ENCODE data around the gene SOHLH2.

The SOHLH2 gene

DNA sequence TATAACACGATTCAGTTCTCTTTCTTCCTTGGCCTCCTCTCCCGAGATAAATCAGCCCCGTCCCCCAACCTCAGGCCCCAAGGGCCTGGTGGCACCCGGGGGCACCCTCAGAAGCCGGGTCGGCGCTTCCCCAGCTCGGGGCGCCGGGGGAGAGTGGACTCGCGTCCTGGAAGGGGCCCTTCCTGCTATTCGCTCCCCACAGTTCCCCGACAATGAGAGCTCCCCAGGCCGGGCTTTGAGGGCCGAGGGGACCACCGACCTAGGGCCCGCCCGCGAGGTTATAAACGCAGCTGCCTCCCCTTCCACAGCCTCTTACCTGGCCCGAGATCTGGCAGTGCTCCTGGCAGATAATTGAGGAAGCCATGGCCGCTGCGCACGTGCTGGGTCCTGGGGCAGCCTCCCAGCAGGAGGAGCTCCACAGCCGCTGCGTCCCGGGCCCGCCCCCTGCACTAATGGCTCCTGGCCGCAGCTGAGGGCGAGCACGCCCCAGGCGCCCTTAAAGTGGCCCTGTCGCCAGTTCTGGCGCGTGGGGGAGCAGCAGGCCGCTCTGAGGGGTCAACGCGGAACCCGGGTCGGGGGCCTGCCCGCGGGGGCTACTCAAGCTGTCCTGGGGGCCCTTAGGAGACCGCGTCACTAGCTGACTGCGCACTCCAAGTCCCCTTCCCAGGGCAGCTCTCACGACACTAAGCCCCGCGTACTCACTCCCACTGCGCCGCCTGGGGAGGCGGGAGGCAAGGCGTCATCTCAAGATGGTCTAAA, at the start of gene SOHLH2:
Gene SOHLH2, minus strand, starts transcription at position 394 of the 759 bp plus-strand sequence. Its CDS starts 30 bp downstream, at position 364.
- no peak for DNase-seq (ENCODE audit: low read depth, low spot score)

DNA sequence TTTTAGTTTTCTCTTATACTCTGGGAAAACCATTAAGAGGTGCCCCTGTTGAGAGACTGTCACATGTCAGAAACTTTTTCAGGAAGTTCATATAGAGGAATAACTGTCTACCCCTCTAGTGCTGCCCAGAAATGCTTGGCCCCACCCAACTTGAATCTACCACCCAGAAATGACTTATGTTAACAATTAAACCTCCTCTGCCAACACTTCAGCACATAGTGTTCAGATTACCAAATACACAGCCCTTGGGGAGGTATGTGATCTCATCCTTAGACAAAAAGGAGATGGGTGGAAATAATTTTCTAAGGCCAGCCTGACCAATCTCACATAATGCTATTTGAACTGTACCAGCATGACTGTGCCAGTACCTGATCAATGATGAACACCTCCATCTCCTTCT, 47.6 kb upstream of the SOHLH2 start:
- no peak for DNase-seq (ENCODE audit: low read depth, low spot score)

- DNase-seq (ENCODE audit: low read depth, low spot score), result no peak
Observed at GRCh38 chr13:36261011-36261410, 46.7 kb upstream of the SOHLH2 start.

GRCh38 chr13:36259361-36260137, 45.2 kb upstream of the SOHLH2 start:
- no peak for DNase-seq (ENCODE audit: low read depth, low spot score)

DNA sequence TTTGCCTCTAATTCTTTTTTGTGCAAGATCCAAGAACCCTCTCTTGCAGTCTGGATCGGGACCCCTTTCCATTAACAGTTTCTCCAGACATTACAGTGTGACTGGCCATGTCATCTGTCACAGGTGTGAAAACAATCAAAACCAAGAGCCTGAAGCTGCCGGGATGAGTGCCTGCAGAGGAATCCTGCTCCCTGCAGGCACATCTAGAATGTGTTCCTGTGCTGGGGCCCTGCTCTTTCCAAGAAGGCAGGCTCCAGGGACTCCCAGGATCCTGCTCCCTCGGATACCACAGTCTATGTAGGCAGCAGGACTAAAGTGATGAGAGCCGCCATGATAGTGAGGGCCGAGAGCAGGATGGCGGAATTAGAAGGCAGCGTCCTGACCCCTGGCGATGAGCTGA, 44.5 kb upstream of the SOHLH2 start:
- DNase-seq (ENCODE audit: low read depth, low spot score), result no peak

DNA sequence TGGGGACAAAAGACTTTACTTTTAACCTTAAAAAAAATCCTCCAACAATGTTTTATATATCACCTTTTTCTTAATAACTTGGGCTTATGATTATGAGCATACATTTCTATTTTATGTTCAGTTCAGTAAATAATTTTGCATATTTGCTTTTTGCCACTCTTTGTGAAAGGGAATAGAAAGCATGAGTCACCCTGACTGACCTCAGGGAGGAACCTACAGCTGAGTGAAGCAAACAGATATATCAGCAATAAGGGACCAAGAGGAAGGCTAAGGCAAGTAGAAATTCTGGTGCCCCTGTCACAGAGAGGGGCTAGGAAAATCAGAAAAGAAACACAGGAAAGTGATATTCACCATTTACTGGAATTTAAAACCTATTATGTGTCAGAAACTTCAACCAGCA, 37.2 kb upstream of the SOHLH2 start:
- DNase-seq (ENCODE audit: low read depth, low spot score), result no peak

- no peak for DNase-seq (ENCODE audit: low read depth, low spot score)
Observed at GRCh38 chr13:36251017-36251416, 36.7 kb upstream of the SOHLH2 start.

DNA sequence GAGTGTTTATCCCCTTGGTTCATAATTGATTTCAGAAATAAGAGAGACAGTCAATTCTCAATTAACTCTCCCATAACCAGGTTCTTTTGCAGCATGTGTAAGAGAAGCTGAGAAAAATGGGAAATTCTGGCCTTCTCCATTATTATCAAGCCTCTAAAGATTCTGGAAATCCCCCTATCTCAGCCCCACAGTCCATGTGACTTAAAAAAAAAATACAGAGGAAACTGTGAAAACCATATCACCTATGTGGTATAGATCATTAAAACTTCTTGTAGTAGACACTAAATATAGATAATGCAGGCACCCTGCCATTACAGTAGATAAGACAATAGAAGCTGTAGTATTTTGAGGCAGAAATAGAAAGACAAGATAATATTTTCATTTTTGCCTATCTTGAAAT, 34.3 kb upstream of the SOHLH2 start:
- DNase-seq (ENCODE audit: low read depth, low spot score), result no peak

- no peak for DNase-seq (ENCODE audit: low read depth, low spot score)
Observed at GRCh38 chr13:36244990-36245389, 30.6 kb upstream of the SOHLH2 start.

GRCh38 chr13:36244073-36244472, 29.7 kb upstream of the SOHLH2 start:
- DNase-seq (ENCODE audit: low read depth, low spot score), result no peak

DNA sequence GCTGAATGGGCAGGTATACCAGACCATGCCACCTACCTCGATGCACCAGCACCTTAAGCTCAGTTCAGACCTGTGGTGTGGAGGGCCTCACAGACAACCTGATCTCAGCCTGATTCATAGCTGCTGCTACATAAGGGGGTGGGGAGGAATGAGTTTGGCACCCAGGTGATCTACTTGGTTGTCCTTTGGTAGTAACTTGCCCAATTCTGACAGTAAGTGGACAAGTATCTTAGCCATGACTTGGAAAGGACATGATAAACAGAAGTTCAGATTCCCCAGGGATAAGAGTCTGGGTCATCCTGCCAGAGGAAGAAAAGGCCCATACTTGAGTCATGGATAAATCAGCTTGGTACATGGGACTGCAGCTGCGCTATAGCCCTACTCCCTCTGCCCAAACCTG, 28.4 kb upstream of the SOHLH2 start:
- no peak for DNase-seq (ENCODE audit: low read depth, low spot score)

DNA sequence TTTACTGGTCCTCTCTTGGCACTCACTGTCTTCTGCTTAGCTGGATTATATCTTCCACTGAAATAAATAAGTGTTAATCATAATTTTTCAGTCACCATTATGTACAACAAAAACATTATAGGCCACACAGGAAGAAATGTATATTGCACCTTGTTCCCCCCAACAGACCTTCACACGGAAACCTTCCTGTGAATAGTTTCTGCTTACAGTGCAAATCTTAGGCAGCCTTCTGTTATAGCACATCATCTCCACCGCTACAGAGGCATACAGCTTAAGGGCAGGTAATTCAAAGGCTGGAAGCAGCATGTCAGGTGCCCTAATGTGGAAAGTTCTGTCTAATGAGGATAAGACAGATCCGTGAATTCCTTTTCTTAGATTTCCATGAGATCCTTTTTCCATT, 16.9 kb upstream of the SOHLH2 start:
- DNase-seq (ENCODE audit: low read depth, low spot score), result no peak

DNA sequence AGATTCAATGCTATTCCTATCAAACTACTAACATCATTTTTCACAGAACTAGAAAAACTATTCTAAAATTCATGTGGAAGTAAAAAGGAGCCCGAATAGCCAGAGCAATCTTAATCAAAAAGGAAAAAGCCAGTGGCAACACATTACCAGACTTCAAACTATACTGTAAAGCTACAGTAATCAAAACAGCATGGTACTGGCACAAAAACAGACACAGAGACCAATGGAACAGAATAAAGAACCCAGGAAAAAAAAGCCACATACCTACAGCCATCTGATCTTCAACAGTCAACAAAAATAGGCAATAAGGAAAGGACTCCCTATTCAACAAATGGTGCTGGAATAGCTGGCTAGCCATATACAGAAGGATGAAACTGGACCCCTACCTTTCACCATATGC, 10.4 kb upstream of the SOHLH2 start:
- DNase-seq (ENCODE audit: low read depth, low spot score), result no peak

DNA sequence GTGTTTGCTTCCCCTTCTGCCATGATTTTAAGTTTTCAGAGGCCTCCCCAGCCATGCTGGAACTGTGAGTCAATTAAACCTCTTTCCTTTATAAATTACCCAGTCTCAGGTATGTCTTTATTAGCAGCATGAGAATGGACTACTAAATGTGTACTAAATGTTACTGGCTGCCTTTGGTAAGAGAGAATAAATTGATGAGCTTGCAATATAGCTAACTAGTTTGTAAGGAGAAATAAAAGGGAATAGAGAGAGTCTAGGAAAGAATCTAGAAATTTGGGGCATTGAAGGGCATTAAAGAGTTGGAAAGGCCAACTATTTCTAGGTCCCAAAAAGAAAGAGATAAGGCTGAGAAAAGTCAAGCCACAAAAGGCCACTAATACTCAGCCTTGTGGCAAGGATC, 5.5 kb upstream of the SOHLH2 start:
- no peak for DNase-seq (ENCODE audit: low read depth, low spot score)

DNA sequence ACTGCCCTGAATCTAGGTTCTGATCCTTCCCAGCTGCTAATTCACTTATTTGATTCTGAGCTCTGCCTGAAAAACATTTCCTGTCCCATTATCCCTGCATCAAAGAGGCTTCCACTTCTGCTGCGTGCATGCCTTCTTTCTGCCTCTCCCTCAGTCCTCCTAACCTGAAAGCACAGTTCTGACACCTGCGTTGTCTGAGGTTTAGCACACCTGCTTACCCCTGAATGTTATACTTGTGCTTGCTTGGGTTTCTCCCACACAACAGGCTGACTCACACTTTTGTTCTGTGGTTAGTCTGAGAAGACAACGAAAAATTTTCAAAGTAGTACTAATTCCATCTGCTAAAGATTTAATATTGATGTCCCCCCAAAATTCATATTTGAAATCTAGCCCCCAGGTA, 3.1 kb upstream of the SOHLH2 start:
- DNase-seq (ENCODE audit: low read depth, low spot score), result no peak

GRCh38 chr13:36212789-36213188, 1.6 kb downstream of the SOHLH2 start:
- no peak for DNase-seq (ENCODE audit: low read depth, low spot score)

GRCh38 chr13:36211567-36211966, 2.8 kb downstream of the SOHLH2 start:
- DNase-seq (ENCODE audit: low read depth, low spot score), result no peak

- no peak for DNase-seq (ENCODE audit: low read depth, low spot score)
Observed at GRCh38 chr13:36210738-36211137, 3.6 kb downstream of the SOHLH2 start.

DNA sequence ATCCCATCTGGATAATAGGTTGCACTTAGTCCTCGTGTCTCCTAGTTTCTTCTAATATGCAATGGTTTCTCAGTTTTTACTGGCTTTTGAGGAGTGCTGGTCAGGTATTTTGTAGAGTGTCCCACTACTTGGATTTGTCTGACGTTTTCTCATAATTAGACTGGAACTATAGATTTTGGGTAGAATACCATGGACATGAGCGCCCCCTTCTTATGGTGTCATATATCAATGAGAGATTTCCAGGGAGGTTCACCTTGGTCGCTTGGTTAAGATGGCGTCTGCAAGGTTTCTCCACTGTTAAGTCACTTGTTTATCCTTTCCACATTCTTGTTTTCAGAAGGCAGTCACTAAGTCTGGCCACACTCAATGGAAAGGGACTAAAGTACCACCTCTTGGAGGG, 6.7 kb downstream of the SOHLH2 start:
- DNase-seq (ENCODE audit: low read depth, low spot score), result no peak

DNA sequence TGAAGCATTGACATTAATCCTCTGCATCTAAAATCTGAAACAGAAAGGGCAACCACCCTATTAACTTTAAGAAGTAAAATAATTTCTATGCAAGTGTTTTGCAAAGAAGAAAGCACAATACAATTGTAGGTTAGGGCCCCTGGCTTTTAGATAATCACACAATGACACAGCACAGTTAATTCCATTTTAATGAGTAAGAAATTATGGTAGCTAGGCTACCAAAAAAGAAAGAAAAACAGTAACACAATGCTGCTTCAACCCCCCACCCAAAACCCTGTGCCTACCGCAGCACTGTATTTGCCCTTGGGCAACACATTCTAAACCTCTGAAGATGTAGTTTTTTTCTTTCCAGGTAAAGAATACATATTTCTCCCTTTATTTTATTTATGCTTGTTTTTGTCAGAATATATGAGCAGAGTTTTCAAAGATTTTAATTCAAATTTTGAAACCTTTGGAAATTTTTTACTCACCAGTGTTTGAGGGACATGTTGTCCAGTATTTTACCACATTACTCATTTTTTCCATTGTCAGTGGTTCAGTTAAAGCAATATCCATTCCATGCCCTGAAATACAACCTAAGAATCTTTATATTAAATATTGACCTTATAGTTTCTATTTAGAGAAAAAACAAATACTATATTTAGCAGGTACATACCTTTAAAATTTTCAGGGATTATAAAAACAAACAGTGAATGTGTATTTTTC, 21.1 kb downstream of the SOHLH2 start:
- DNase-seq (ENCODE audit: low read depth, low spot score), result no peak

DNA sequence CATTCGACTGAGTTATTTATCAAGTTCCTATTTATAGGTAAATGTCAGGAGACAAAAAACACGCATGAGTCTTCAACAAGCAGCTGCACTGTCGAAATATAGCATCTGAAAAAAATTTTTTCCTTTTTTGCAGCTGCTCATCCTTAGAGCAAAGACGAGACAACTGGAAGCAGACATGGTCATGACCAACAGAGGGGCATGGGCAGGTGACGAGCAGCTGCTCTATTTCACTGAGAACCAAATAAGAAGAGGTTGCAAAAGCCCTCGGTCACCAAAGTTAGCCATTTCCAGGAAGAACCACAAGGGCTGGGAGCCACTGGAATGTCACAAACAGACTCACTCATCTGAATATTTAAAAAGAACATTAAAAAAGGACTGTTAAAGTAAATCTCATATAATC, 22.2 kb downstream of the SOHLH2 start:
- no peak for DNase-seq (ENCODE audit: low read depth, low spot score)

GRCh38 chr13:36190771-36191170, 23.6 kb downstream of the SOHLH2 start:
- DNase-seq (ENCODE audit: low read depth, low spot score), result no peak

GRCh38 chr13:36188441-36188840, 25.9 kb downstream of the SOHLH2 start:
- DNase-seq (ENCODE audit: low read depth, low spot score), result no peak
